H9 (cell line): ENCODE results near the gene GLB1L. TPM values are rescaled to one million over a fixed set of nuclear protein-coding genes. Genes with fewer than 3 reads are reported as not detected.

ENCODE experiments used
- DNase-seq: peaks from one replicate; pipeline ENCODE4 v3.0.0-alpha.2; 2017
- H2AFZ ChIP-seq: one replicate; pipeline ENCODE4 v1.6.1; 2013; ENCODE audit warnings: mild to moderate bottlenecking, low read length, control low read depth, moderate library complexity
- H2AK5ac ChIP-seq: 2 replicates; pipeline ENCODE4 v1.6.1; 2013; ENCODE audit warnings: low read length, control low read depth, mixed read lengths; ENCODE audit not compliant: insufficient read length
- H2BK120ac ChIP-seq: one replicate; pipeline ENCODE4 v1.6.1; 2013; ENCODE audit warnings: low read depth, mild to moderate bottlenecking, low read length, control low read depth, inconsistent platforms; ENCODE audit not compliant: poor library complexity, severe bottlenecking
- H2BK12ac ChIP-seq: 2 replicates; pipeline ENCODE4 v1.6.1; 2013; ENCODE audit warnings: low read length, control low read depth, mixed read lengths, low read depth; ENCODE audit not compliant: insufficient read length
- H2BK15ac ChIP-seq: 2 replicates; pipeline ENCODE4 v1.6.1; 2013; ENCODE audit warnings: low read depth, low read length, control low read depth
- H2BK20ac ChIP-seq: one replicate; pipeline ENCODE4 v1.6.1; 2013; ENCODE audit warnings: low read depth, mild to moderate bottlenecking, low read length, control low read depth, inconsistent platforms; ENCODE audit not compliant: poor library complexity, severe bottlenecking
- H2BK5ac ChIP-seq: 2 replicates; pipeline ENCODE4 v1.6.1; 2013; ENCODE audit warnings: low read length, control low read depth, mixed read lengths; ENCODE audit not compliant: insufficient read length
- H3K14ac ChIP-seq: 2 replicates; pipeline ENCODE4 v1.6.1; 2013; ENCODE audit warnings: low read length, control low read depth; ENCODE audit not compliant: insufficient read depth
- H3K18ac ChIP-seq: 2 replicates; pipeline ENCODE4 v1.6.1; 2013; ENCODE audit warnings: low read depth, mild to moderate bottlenecking, mixed read lengths, low read length, control low read depth; ENCODE audit not compliant: insufficient read length
- H3K23ac ChIP-seq: 2 replicates; pipeline ENCODE4 v1.6.1; 2013; ENCODE audit warnings: low read length, control low read depth, mixed read lengths, low read depth; ENCODE audit not compliant: insufficient read length
- H3K23me2 ChIP-seq: 2 replicates; pipeline ENCODE4 v1.6.1; 2013; ENCODE audit warnings: low read depth, mild to moderate bottlenecking, mixed read lengths, low read length, control low read depth; ENCODE audit not compliant: insufficient read length, poor library complexity, severe bottlenecking
- H3K27ac ChIP-seq: 2 replicates; pipeline ENCODE4 v1.5.1; 2013; ENCODE audit warnings: low read length, control low read depth, mixed read lengths, low read depth; ENCODE audit not compliant: insufficient read length
- H3K27me3 ChIP-seq: 2 replicates; pipeline ENCODE4 v1.6.1; 2013; ENCODE audit warnings: low read length, control low read depth, inconsistent platforms; ENCODE audit not compliant: insufficient read depth
- H3K4ac ChIP-seq: 2 replicates; pipeline ENCODE4 v1.6.1; 2013; ENCODE audit warnings: low read depth, mild to moderate bottlenecking, control low read depth, inconsistent platforms, low read length, moderate library complexity
- H3K4me1 ChIP-seq: 2 replicates; pipeline ENCODE4 v1.6.1; 2013; ENCODE audit warnings: low read length, control low read depth, inconsistent platforms; ENCODE audit not compliant: insufficient read depth
- H3K4me2 ChIP-seq: 2 replicates; pipeline ENCODE4 v1.6.1; 2013; ENCODE audit warnings: low read length, control low read depth, mixed read lengths; ENCODE audit not compliant: insufficient read length, insufficient read depth
- H3K56ac ChIP-seq: 2 replicates; pipeline ENCODE4 v1.6.1; 2013; ENCODE audit warnings: low read depth, mild to moderate bottlenecking, mixed read lengths, low read length, control low read depth; ENCODE audit not compliant: insufficient read length
- H3K79me1 ChIP-seq: 2 replicates; pipeline ENCODE4 v1.6.1; 2013; ENCODE audit warnings: low read depth, mild to moderate bottlenecking, moderate library complexity, low read length, control low read depth, inconsistent platforms; ENCODE audit not compliant: insufficient read depth, poor library complexity, severe bottlenecking
- H3K79me2 ChIP-seq: 2 replicates; pipeline ENCODE4 v1.6.1; 2013; ENCODE audit warnings: low read length, control low read depth, inconsistent platforms; ENCODE audit not compliant: insufficient read depth
- H3K9ac ChIP-seq: 2 replicates; pipeline ENCODE4 v1.6.1; 2013; ENCODE audit warnings: low read length, control low read depth, mixed read lengths; ENCODE audit not compliant: insufficient read length; ENCODE audit errors: extremely low read depth
- H3K9me3 ChIP-seq: one replicate; pipeline ENCODE4 v1.6.1; 2013; ENCODE audit warnings: low read depth, low read length, inconsistent platforms; ENCODE audit not compliant: control insufficient read depth
- H3T11ph ChIP-seq: one replicate; pipeline ENCODE4 v1.6.1; 2013; ENCODE audit warnings: mild to moderate bottlenecking, low read length, control low read depth, inconsistent platforms
- H4K20me1 ChIP-seq: one replicate; pipeline ENCODE4 v1.6.1; 2013; ENCODE audit not compliant: control insufficient read depth, insufficient read length, insufficient read depth
- H4K5ac ChIP-seq: 2 replicates; pipeline ENCODE4 v1.6.1; 2013; ENCODE audit warnings: low read depth, mild to moderate bottlenecking, mixed read lengths, low read length, control low read depth; ENCODE audit not compliant: insufficient read length
- H4K8ac ChIP-seq: replicated peaks from 2 replicates; pipeline ENCODE4 v1.6.1; 2013; ENCODE audit warnings: low read length, control low read depth, mixed read lengths, low read depth; ENCODE audit not compliant: insufficient read length
- H4K91ac ChIP-seq: 2 replicates; pipeline ENCODE4 v1.6.1; 2013; ENCODE audit warnings: low read depth, mild to moderate bottlenecking, moderate library complexity, mixed read lengths, low read length, control low read depth; ENCODE audit not compliant: insufficient read length
- H3K27ac Mint-ChIP-seq, 3 experiments: 2 replicates in 2 of 3; 3 replicates in 1 of 3; pipeline ENCODE4 v1.8.0; 2020 to 2021; ENCODE audit warnings: mixed read lengths in 3 of 3, mild to moderate bottlenecking in 1 of 3, moderate library complexity in 1 of 3
- H3K27me3 Mint-ChIP-seq: 2 replicates; pipeline ENCODE4 v1.8.0; 2021; ENCODE audit warnings: low read depth, mild to moderate bottlenecking, moderate library complexity, mixed read lengths
- H3K36me3 Mint-ChIP-seq, 3 experiments: 2 replicates in 2 of 3; 3 replicates in 1 of 3; pipeline ENCODE4 v1.8.0; 2020 to 2021; ENCODE audit warnings: low read depth in 3 of 3, mixed read lengths in 3 of 3; ENCODE audit not compliant: insufficient read depth in 1 of 3
- H3K4me1 Mint-ChIP-seq, 2 experiments: 2 replicates each; pipeline ENCODE4 v1.8.0; 2020; ENCODE audit warnings: mixed read lengths in 2 of 2
- H3K4me3 Mint-ChIP-seq, 2 experiments: 2 replicates in 1 of 2; 3 replicates in 1 of 2; pipeline ENCODE4 v1.8.0; 2020 to 2021; ENCODE audit warnings: mild to moderate bottlenecking in 2 of 2, mixed read lengths in 2 of 2, moderate library complexity in 1 of 2
- H3K9me3 Mint-ChIP-seq, 2 experiments: 2 replicates in 1 of 2; 3 replicates in 1 of 2; pipeline ENCODE4 v1.8.0; 2020; ENCODE audit warnings: mild to moderate bottlenecking in 2 of 2, mixed read lengths in 2 of 2, moderate library complexity in 1 of 2
- WGBS: extraction: QIAGEN DNeasy Blood & Tissue Kit; methylation state at CpG from one replicate; pipeline ENCODE4 v1.1.7; 2013; ENCODE audit warnings: missing lambda C conversion rate, low lambda C conversion rate, mixed read lengths; ENCODE audit not compliant: insufficient read length; ENCODE audit errors: extremely low coverage; 5-methylcytosine and 5-hydroxymethylcytosine counted together
- total RNA-seq: library from RNA; stranded (reverse); gene quantifications from 2 replicates; pipeline ENCODE4 v1.2.1, GENCODE V29; 2021
- TF ChIP-seq, protein P1 (sequence below): fragments of 200-600 bp; sonication (generic); conservative IDR thresholded peaks from 3 replicates; pipeline ENCODE4 v1.8.0; 2021; ENCODE audit warnings: antibody characterized with exemption, mild to moderate bottlenecking

The GLB1L gene
- total RNA-seq, 1 experiment from 2014 or later = 6.5 TPM

DNA sequence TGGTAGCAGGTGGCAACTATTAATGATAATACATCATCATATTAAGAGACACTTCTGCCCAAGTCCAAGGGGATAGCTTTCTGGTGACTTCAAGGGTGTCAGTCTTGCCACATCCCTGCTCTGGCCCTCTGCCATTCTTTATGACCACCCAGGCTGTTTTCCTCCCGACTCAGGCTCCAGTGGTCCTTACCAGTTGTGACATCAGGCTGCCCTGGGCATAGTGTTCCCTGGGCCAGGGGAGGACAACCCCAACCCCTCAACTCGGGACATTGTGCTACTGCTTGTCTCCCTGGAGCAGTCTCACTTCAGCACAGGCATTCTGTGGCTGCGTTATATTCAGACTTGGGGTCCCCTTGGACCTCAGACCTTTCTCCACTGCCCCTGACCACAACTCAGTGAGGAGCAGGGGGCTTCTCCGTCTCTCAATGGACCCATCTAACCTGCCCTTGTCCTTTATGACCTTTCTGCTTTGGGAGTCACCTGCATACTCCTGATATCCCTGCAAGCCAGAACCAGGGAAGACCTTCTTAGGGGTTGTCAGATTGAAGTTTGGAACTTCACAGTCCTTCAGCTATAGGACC, 46.8 kb upstream of the GLB1L start:
- Mint-ChIP-seq H3K27me3 (peaks cover 45% of the 10 kb centered on the region), H3K9me3 (peaks cover 2 to 7% of the 10 kb centered on the region in 2 experiments; a peak in 3 of 5 replicates), H3K4me1 (peaks cover 10 to 11% of the 10 kb centered on the region in 2 experiments), H3K27ac (no peak overlapping the region; a peak in 1 of 7 replicates), H3K36me3 (peaks cover 0 to 4% (median 2%) of the 10 kb centered on the region in 3 experiments; a peak in 2 of 7 replicates), H3K4me3 (no peak overlapping the region)
- no peak overlapping the region for H3K18ac ChIP-seq
- H2BK15ac ChIP-seq = no peak overlapping the region
- H3K23me2 ChIP-seq = peaks cover 6% of the 10 kb centered on the region
- no peak overlapping the region for H2BK5ac ChIP-seq
- H3K56ac ChIP-seq = no peak overlapping the region
- no CpG with 5 or more reads among the region's 4 CpGs for WGBS
- H3K4me2 ChIP-seq = no peak overlapping the region
- no peak overlapping the region for H4K8ac ChIP-seq
- H3K79me2 ChIP-seq = no peaks in the 10 kb centered on the region
- no peak overlapping the region for H2AK5ac ChIP-seq
- DNase-seq = no peak
- no peaks in the 10 kb centered on the region for H3K9me3 ChIP-seq
- no peak overlapping the region for H2AFZ ChIP-seq
- H3K4me1 ChIP-seq = no peaks in the 10 kb centered on the region
- no peak overlapping the region for H4K91ac ChIP-seq
- H3K14ac ChIP-seq = no peak overlapping the region; the same call in 1 of the 2 replicates
- H3K27me3 ChIP-seq = no peaks in the 10 kb centered on the region; the same call in 1 of the 2 replicates
- no peak overlapping the region for H3K9ac ChIP-seq
- no peak overlapping the region for H2BK12ac ChIP-seq
- H3K4ac ChIP-seq = no peak overlapping the region
- H3K27ac ChIP-seq = no peak overlapping the region
- no peaks in the 10 kb centered on the region for H3K79me1 ChIP-seq
- no peak overlapping the region for H3K23ac ChIP-seq
- TF ChIP-seq, protein P1, sequence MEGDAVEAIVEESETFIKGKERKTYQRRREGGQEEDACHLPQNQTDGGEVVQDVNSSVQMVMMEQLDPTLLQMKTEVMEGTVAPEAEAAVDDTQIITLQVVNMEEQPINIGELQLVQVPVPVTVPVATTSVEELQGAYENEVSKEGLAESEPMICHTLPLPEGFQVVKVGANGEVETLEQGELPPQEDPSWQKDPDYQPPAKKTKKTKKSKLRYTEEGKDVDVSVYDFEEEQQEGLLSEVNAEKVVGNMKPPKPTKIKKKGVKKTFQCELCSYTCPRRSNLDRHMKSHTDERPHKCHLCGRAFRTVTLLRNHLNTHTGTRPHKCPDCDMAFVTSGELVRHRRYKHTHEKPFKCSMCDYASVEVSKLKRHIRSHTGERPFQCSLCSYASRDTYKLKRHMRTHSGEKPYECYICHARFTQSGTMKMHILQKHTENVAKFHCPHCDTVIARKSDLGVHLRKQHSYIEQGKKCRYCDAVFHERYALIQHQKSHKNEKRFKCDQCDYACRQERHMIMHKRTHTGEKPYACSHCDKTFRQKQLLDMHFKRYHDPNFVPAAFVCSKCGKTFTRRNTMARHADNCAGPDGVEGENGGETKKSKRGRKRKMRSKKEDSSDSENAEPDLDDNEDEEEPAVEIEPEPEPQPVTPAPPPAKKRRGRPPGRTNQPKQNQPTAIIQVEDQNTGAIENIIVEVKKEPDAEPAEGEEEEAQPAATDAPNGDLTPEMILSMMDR = no peak
- no peak overlapping the region for H3T11ph ChIP-seq
- H2BK120ac ChIP-seq = no peak overlapping the region
- H4K5ac ChIP-seq = no peak overlapping the region
- no peak overlapping the region for H2BK20ac ChIP-seq
- H4K20me1 ChIP-seq = no peaks in the 10 kb centered on the region
